ENCODE measurements around the gene FAM110A. TPM values are rescaled to one million over a fixed set of nuclear protein-coding genes. Genes with fewer than 3 reads are reported as not detected.

The FAM110A gene
- total RNA-seq, 1 donor from 2014 or later = 0.96 TPM

Other genes starting within 250 kb of the FAM110A start
- gene TCF15, start 223.4 kb upstream of the FAM110A start, total RNA-seq (ENCODE audit: insufficient read depth, low replicate concordance) = 0.48 TPM
- 22.1 TPM for gene SRXN1, start 180.5 kb upstream of the FAM110A start, total RNA-seq (ENCODE audit: insufficient read depth, low replicate concordance)
- gene SCRT2, start 157.9 kb upstream of the FAM110A start, total RNA-seq (ENCODE audit: insufficient read depth, low replicate concordance) = not detected
- 1.7 TPM for gene SLC52A3, start 65.2 kb upstream of the FAM110A start, total RNA-seq (ENCODE audit: insufficient read depth, low replicate concordance)
- 0.24 TPM for gene ANGPT4, start 82.6 kb downstream of the FAM110A start, total RNA-seq (ENCODE audit: insufficient read depth, low replicate concordance)
- gene RSPO4, start 168.6 kb downstream of the FAM110A start, total RNA-seq (ENCODE audit: insufficient read depth, low replicate concordance) = not detected

All from umbilical cord (tissue), 1 donor.